ENCODE data around the gene CACNA1F. TPM values are rescaled to one million over a fixed set of nuclear protein-coding genes. Genes with fewer than 3 reads are reported as not detected.

The CACNA1F gene
- total and polyA plus RNA-seq, 9 of the 15 experiments (the other 6 are each of a cell fraction or from before 2014, with no cell fraction given) = under 0.01 to 0.41 (median 0.03) TPM; not detected in 3

GRCh38 chrX:49230500-49231232, 2.5 kb downstream of the CACNA1F start (continued):
- peak; percentile 54 for TF ChIP-seq MGA (IDR thresholded peaks at IDR 0.05)
- TF ChIP-seq ETV1 (tag; conservative IDR thresholded peaks at IDR 0.05; ENCODE audit: low read depth) = 0 out of 2 replicates have a peak, but pooled peaks have one; percentile 23
- no peak for TF ChIP-seq NR2C2 (CRISPR knock-in tag; IDR thresholded peaks at IDR 0.05)
- TF ChIP-seq NR2C2 (tag; IDR thresholded peaks at IDR 0.05) = peak; percentile 66
- no peak for TF ChIP-seq ZNF589 (CRISPR knock-in tag; IDR thresholded peaks at IDR 0.05; ENCODE audit: low read depth)
- TF ChIP-seq SMARCC2 (IDR thresholded peaks at IDR 0.05; ENCODE audit: low read depth) = no peak
- peak; percentile 71 for TF ChIP-seq L3MBTL2 (IDR thresholded peaks at IDR 0.05)
- peak; percentile 47 for TF ChIP-seq PHF20 (IDR thresholded peaks at IDR 0.05; ENCODE audit: partially characterized antibody)
- peak; percentile 57 for TF ChIP-seq EGR1 (conservative IDR thresholded peaks at IDR 0.05)
- no peak for TF ChIP-seq COPS2 (conservative IDR thresholded peaks at IDR 0.05)
- TF ChIP-seq VEZF1 (CRISPR knock-in tag; IDR thresholded peaks at IDR 0.05) = peak; percentile 53
